Cardiac fibroblast (primary cell): ENCODE measurements around the gene GRB14.

Source experiments
- DNase-seq, 2 donors: peaks; one replicate each; pipeline versions ENCODE4 v3.0.0 to v3.0.0-alpha.2; 2010; ENCODE audit warnings: low read depth in 2 of 2
- H3K4me3 ChIP-seq, 2 donors: replicated peaks in 1 of 2; 1 replicate in 1 of 2; 2 replicates in 1 of 2; pipeline ENCODE4 v1.5.1; 2011; ENCODE audit warnings: low read depth in 2 of 2, low read length in 2 of 2, mild to moderate bottlenecking in 2 of 2, moderate library complexity in 1 of 2
- CTCF ChIP-seq: IDR thresholded peaks from one replicate; pipeline ENCODE4 v1.5.1; 2011; ENCODE audit warnings: low read depth, mild to moderate bottlenecking, low read length, inconsistent platforms

The GRB14 gene

DNA sequence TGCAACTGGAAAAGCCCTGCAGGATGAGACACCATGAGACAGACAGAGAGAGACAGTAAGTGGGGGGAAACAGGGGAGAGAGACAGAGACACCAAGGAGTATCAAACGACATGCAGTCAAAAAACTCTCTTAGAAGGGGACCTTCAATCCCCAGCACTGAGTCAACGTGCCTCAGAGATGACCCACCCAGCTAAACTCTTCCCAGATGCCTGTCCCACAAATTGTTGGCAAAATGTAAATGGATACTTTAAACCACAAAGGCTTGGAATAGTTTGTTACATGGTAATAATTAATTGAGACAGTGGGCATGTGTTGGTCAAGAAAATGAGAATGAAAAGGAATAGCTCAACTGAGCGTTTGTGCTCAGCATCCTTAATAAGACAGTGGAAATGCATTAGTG lies 98.3 kb downstream of the GRB14 start:
- H3K4me3 ChIP-seq = no peak overlapping the region
- no peak for TF ChIP-seq CTCF
- DNase-seq = no peak

GRCh38 chr2:164522561-164522981 lies 98.7 kb downstream of the GRB14 start:
- no peak for DNase-seq
- no peak overlapping the region for H3K4me3 ChIP-seq
- TF ChIP-seq CTCF = no peak

DNA sequence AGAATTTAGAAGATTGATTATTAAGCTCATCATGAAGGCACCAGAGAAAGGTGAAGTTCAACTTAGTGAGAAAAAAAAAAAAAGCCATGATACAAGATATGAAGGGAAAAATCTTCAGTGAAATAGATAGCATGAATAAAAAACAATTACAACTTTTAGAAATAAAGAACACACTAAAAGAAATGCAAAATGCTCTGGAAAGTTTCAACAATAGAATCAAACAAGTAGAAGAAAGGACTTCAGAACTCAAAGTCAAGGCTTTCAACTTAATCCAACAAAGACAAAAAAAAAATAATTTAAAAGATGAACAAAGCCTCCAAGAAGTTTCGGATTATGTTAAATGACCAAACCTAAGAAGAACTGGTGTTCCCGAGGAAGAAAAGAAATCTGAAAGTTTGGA lies 105.5 kb downstream of the GRB14 start:
- peak in 1 of 2 donors; percentile 9 for DNase-seq
- TF ChIP-seq CTCF = no peak
- no peak overlapping the region for H3K4me3 ChIP-seq

DNA sequence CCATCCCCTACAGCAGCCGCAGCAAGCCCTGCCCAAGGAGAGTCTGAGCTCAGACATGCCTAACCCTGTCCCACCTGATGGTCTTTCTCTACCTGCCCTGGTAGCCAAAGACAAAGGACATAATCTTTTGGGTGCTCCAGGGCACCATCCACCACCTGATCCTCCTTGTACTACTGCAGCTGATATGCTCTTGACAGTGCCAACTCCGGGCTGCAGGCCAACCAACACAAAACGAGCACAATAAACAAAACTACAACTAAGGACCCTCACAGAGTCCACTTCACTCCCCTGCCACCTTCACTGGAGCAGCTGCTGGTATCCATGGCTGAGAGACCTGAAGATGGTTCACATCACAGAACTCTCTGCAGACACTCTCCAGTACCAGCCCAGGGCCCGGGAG lies 106.3 kb downstream of the GRB14 start:
- no peak for TF ChIP-seq CTCF
- H3K4me3 ChIP-seq = no peak overlapping the region
- no peak for DNase-seq

DNA sequence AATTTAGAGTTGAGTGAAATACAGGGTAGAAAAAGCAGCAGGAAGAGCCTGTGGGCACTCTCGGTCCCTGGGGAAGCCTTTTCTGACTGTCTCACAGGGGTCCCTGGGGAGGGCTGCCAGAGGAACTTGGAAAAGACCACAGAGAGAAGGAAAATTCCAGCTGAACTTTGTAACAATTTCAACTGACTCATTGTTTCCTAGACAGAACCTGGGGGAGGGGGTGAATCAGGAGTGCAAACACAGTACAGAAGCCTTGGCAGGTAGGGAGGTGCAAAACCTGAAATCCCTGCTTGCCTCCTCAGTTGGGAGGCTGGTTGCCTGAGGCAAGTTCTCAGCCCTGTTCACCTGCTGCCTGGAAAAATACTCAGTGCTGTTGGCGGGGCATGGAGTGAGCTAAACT lies 106.8 kb downstream of the GRB14 start:
- DNase-seq = peak; percentile 32 to 65

DNA sequence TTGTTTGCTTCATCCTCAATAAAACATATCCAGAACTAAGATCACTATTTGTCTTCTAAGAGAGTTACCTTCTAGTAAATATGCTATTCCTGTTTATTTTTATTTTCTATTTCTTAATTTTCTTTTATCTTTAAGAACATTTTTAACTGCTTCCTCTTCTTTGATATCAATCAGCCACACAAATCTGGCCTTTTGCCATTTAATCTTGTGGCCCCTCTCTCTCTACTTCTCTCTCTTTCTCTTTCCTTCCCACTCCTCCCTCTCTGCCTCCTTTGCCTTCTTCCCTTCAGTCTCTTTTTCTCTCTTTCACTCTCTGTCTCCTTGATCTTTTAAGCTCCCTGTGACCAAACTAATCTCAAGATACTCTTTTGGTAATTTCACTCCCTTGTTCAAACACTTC lies 108.4 kb downstream of the GRB14 start:
- H3K4me3 ChIP-seq = no peak overlapping the region
- TF ChIP-seq CTCF = no peak
- no peak for DNase-seq

More for the DNA sequence above, 106.8 kb downstream of the GRB14 start:
- H3K4me3 ChIP-seq = no peak overlapping the region
- no peak for TF ChIP-seq CTCF

DNA sequence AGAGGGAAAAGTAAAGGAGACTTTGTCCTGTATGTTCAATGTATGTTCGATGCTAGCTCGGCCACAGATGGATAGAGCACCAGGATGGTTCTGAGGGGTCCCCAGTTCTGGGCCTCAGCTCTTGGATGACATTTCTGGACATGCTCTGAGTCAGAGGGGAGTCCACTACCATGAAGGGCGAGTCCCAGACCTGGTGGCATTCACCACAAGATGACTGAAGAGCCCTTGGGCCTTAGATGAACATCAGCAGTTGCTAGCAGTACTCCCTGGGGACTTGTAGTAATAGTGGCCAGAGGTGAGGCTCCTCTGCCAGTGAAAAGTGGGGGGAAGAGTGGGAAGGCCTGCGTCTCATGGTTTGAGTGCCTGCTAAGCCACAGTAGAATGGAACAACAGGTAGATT lies 109.5 kb downstream of the GRB14 start:
- no peak for TF ChIP-seq CTCF
- H3K4me3 ChIP-seq = no peak overlapping the region
- DNase-seq = no peak
